ENCODE results near the gene NCK1. TPM values are rescaled to one million over a fixed set of nuclear protein-coding genes. Genes with fewer than 3 reads are reported as not detected.

Gene NCK1
- total RNA-seq, 1 donor: 66.1 TPM

DNA sequence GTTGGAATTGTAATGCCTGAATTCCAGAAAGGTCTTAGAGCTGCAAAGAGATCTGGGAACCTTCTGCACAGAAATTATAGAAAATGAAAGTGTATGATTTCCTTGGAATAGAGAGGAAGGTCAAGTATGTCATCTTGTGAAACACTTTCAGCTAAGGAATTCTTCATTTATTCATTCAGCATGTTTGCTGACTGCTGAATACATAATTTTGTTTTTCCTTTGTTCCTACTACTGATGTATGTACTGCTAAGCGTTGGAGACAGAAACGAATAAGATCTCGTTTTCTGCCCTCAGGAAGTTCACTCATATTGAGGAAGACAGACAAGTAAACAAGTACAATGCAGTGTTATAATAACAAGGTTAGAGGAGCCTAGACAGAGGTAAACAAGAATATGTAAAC is 81.4 kb downstream of the NCK1 start:
- no peak overlapping the region for H3K4me3 ChIP-seq (ENCODE audit: low read depth, low read length)
- TF ChIP-seq, protein P1, sequence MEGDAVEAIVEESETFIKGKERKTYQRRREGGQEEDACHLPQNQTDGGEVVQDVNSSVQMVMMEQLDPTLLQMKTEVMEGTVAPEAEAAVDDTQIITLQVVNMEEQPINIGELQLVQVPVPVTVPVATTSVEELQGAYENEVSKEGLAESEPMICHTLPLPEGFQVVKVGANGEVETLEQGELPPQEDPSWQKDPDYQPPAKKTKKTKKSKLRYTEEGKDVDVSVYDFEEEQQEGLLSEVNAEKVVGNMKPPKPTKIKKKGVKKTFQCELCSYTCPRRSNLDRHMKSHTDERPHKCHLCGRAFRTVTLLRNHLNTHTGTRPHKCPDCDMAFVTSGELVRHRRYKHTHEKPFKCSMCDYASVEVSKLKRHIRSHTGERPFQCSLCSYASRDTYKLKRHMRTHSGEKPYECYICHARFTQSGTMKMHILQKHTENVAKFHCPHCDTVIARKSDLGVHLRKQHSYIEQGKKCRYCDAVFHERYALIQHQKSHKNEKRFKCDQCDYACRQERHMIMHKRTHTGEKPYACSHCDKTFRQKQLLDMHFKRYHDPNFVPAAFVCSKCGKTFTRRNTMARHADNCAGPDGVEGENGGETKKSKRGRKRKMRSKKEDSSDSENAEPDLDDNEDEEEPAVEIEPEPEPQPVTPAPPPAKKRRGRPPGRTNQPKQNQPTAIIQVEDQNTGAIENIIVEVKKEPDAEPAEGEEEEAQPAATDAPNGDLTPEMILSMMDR (IDR thresholded peaks at IDR 0.05; ENCODE audit: insufficient read depth, low read depth, low read length): no peak
- no peak for DNase-seq (ENCODE audit: low read depth)

DNA sequence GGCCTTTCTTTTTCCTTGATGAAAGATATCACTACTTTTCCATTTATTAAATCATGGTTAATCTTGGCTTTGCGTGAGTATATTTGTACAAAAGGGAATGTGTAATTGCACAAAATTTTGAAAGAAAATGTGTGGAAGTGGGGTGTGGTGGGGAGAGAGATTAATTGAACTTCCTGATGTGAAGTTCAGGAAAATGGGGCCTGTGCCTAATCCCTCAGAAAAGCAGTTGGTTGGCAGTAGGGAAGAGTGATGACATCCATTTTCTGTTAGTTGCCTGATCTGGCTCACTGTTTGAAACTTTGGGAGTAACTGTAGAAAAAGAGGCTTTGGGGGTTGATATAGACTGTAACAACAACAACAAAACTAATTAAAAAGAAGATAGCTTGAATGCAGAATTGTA is 85.0 kb downstream of the NCK1 start:
- no peak for DNase-seq (ENCODE audit: low read depth)
- TF ChIP-seq, protein P1 (IDR thresholded peaks at IDR 0.05; ENCODE audit: insufficient read depth, low read depth, low read length): no peak
- no peak overlapping the region for H3K4me3 ChIP-seq (ENCODE audit: low read depth, low read length)

DNA sequence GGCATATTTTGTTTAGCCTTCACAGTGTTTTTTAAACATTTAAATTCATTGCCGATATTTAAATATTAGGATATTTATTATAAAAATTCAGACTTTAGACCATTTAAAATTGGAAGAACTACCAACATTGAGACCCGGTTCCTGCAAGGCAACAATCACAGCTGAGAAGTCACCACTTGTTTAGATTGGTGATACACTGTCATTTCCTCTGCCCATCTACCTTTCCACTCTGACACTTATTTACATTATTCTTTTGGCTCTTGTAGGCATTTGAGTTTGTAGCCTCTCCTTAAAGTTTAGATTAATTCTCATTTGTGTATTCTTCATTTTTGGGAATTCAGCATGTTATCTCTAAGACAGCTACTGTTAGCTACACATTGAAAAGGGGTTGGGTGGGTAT is 85.5 kb downstream of the NCK1 start:
- no peak for DNase-seq (ENCODE audit: low read depth)
- TF ChIP-seq, protein P1 (IDR thresholded peaks at IDR 0.05; ENCODE audit: insufficient read depth, low read depth, low read length): no peak
- H3K4me3 ChIP-seq (ENCODE audit: low read depth, low read length): no peak overlapping the region

DNA sequence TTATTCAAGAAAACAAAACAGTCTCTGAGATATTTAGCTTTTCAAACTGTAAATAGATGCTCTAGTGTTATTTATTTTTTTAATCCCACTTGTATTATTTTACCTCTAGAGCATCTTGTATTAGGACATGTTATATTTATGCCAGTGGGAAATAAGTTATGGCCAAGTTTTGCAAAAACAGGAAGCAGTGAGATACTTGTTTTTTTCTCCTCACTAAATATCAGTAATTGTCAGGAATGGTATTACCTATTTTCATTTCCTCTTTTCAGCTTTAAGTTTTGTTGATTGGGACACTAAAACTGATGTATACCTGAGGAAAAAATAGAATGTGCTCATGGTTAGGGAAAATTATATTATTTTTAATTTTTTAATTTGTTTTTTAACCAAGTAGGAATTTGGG is 87.1 kb downstream of the NCK1 start:
- H3K4me3 ChIP-seq (ENCODE audit: low read depth, low read length): no peak overlapping the region
- no peak for DNase-seq (ENCODE audit: low read depth)
- TF ChIP-seq, protein P1 (IDR thresholded peaks at IDR 0.05; ENCODE audit: insufficient read depth, low read depth, low read length): no peak

DNA sequence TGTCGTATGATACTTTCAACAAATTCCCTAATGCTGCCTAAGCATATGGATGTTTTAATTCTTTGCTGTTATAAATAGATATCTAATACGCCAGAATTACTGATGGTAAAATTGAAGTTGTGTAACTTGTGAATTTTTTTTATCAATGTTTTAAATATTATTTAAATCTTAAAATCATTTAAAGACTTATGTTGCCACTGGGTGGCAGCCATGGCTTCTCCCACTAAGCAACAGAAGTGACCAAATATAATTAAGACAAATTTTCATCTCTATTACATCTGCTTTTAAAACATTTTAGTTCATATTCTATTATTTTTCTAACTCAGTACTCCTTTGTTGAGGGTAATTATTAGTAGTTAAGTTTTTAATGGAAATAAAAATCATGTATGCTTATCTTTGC is 87.7 kb downstream of the NCK1 start:
- TF ChIP-seq, protein P1 (IDR thresholded peaks at IDR 0.05; ENCODE audit: insufficient read depth, low read depth, low read length): peak; percentile 34
- peak; percentile 44 for DNase-seq (ENCODE audit: low read depth)

DNA sequence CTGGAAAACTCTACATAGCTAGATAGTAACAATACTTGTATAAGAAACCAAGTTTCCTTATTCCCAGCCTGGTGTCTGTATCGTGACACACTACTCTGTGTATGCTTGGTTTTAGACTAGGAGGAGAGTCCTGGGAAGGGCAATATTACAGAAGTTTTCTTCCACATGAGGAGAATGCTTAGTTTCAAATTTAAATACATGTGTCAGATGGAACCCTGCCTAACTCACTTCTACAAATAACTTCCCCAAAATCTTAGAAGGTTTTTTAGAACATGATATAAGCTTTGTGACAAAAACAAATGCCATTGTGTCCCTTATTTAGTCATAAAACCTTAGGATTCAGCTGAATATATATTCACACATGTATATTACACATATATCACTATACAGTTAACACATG is 88.6 kb downstream of the NCK1 start:
- no peak for DNase-seq (ENCODE audit: low read depth)
- H3K4me3 ChIP-seq (ENCODE audit: low read depth, low read length): no peak overlapping the region
- TF ChIP-seq, protein P1 (IDR thresholded peaks at IDR 0.05; ENCODE audit: insufficient read depth, low read depth, low read length): no peak

More for the DNA sequence above, 87.7 kb downstream of the NCK1 start:
- H3K4me3 ChIP-seq (ENCODE audit: low read depth, low read length): no peak overlapping the region

DNA sequence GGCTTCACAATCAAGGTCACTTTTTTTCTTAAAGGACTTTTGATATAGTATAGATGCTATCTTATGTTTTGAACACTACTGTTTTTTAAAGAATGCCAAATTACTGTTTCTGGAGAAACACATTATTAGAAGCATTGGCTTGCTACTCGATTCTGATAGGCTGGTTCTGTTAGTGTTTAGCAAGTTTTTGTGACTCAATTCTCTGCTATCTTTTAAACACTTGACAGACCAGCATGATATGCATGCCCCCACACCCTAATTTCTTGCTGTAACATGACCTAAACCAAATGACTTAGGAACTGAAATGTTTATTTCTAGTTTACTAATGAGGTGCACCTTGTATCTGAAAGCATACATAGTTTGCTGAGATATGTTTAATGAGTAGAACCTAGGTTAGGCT is 90.3 kb downstream of the NCK1 start:
- no peak overlapping the region for H3K4me3 ChIP-seq (ENCODE audit: low read depth, low read length)
- peak; percentile 73 for DNase-seq (ENCODE audit: low read depth)
- TF ChIP-seq, protein P1 (IDR thresholded peaks at IDR 0.05; ENCODE audit: insufficient read depth, low read depth, low read length): no peak
